Measurements from ENCODE around the gene IL1F10.

IL1F10 gene

GRCh38 chr2:113064898-113065297 is 2.9 kb upstream of the IL1F10 start:
- Histone ChIP-seq H4K20me1 (ENCODE audit: insufficient read depth, low read length) (no peaks in the 10 kb centered on the region), H3K27me3 (ENCODE audit: low read depth, low read length) (no peaks in the 10 kb centered on the region), H3K4me2 (ENCODE audit: low read length) (no peak overlapping the region), H3K79me2 (ENCODE audit: low read length) (no peaks in the 10 kb centered on the region), H3K9me3 (ENCODE audit: insufficient read depth, low read length) (no peaks in the 10 kb centered on the region), H2AFZ (ENCODE audit: low read depth, low read length) (no peak overlapping the region), H3K27ac (ENCODE audit: low read length) (no peak overlapping the region), H3K4me3 (ENCODE audit: low read length) (no peak overlapping the region), H3K4me1 (ENCODE audit: low read length) (no peaks in the 10 kb centered on the region), H3K36me3 (replicated peaks; ENCODE audit: low read depth, low read length) (no peaks in the 10 kb centered on the region), H3K9ac (ENCODE audit: low read length) (no peak overlapping the region)
- TF ChIP-seq EZH2phosphoT487 (IDR thresholded peaks at IDR 0.05; ENCODE audit: low read depth) (no peak), CTCF (IDR thresholded peaks at IDR 0.05; ENCODE audit: low read depth, low read length) (no peak)

- Histone ChIP-seq H4K20me1 (ENCODE audit: insufficient read depth, low read length) (no peaks in the 10 kb centered on the region), H3K9ac (ENCODE audit: low read length) (no peak overlapping the region), H3K4me1 (ENCODE audit: low read length) (no peaks in the 10 kb centered on the region), H3K9me3 (ENCODE audit: insufficient read depth, low read length) (no peaks in the 10 kb centered on the region), H3K4me3 (ENCODE audit: low read length) (no peak overlapping the region), H3K79me2 (ENCODE audit: low read length) (no peaks in the 10 kb centered on the region), H3K27ac (ENCODE audit: low read length) (no peak overlapping the region), H3K27me3 (ENCODE audit: low read depth, low read length) (no peaks in the 10 kb centered on the region), H2AFZ (ENCODE audit: low read depth, low read length) (no peak overlapping the region), H3K36me3 (replicated peaks; ENCODE audit: low read depth, low read length) (no peaks in the 10 kb centered on the region), H3K4me2 (ENCODE audit: low read length) (no peak overlapping the region)
- TF ChIP-seq EZH2phosphoT487 (IDR thresholded peaks at IDR 0.05; ENCODE audit: low read depth) = no peak
- no peak for TF ChIP-seq CTCF (IDR thresholded peaks at IDR 0.05; ENCODE audit: low read depth, low read length)
Measured at GRCh38 chr2:113068249-113068648, 479 bp downstream of the IL1F10 start.

- TF ChIP-seq EZH2phosphoT487 (IDR thresholded peaks at IDR 0.05; ENCODE audit: low read depth) (no peak), CTCF (IDR thresholded peaks at IDR 0.05; ENCODE audit: low read depth, low read length) (no peak)
- H3K9me3 ChIP-seq (ENCODE audit: insufficient read depth, low read length) = no peaks in the 10 kb centered on the region
- no peak overlapping the region for H3K4me3 ChIP-seq (ENCODE audit: low read length)
- H2AFZ ChIP-seq (ENCODE audit: low read depth, low read length) = no peak overlapping the region
- no peaks in the 10 kb centered on the region for H3K27me3 ChIP-seq (ENCODE audit: low read depth, low read length)
- H3K4me1 ChIP-seq (ENCODE audit: low read length) = no peaks in the 10 kb centered on the region
- H4K20me1 ChIP-seq (ENCODE audit: insufficient read depth, low read length) = no peaks in the 10 kb centered on the region
- H3K9ac ChIP-seq (ENCODE audit: low read length) = no peak overlapping the region
- no peak overlapping the region for H3K27ac ChIP-seq (ENCODE audit: low read length)
- no peak overlapping the region for H3K4me2 ChIP-seq (ENCODE audit: low read length)
- H3K36me3 ChIP-seq (replicated peaks; ENCODE audit: low read depth, low read length) = no peaks in the 10 kb centered on the region
- H3K79me2 ChIP-seq (ENCODE audit: low read length) = no peaks in the 10 kb centered on the region
Measured at GRCh38 chr2:113068706-113069485, 1.1 kb downstream of the IL1F10 start.

GRCh38 chr2:113069676-113070605 is 2.2 kb downstream of the IL1F10 start:
- H3K4me3 ChIP-seq (ENCODE audit: low read length) = no peak overlapping the region
- no peaks in the 10 kb centered on the region for H3K36me3 ChIP-seq (replicated peaks; ENCODE audit: low read depth, low read length)
- no peak overlapping the region for H3K4me2 ChIP-seq (ENCODE audit: low read length)
- no peak overlapping the region for H3K27ac ChIP-seq (ENCODE audit: low read length)
- no peak overlapping the region for H2AFZ ChIP-seq (ENCODE audit: low read depth, low read length)
- H3K79me2 ChIP-seq (ENCODE audit: low read length) = no peaks in the 10 kb centered on the region
- H3K9ac ChIP-seq (ENCODE audit: low read length) = no peak overlapping the region
- H3K4me1 ChIP-seq (ENCODE audit: low read length) = no peaks in the 10 kb centered on the region
- H3K27me3 ChIP-seq (ENCODE audit: low read depth, low read length) = no peaks in the 10 kb centered on the region
- TF ChIP-seq CTCF (IDR thresholded peaks at IDR 0.05; ENCODE audit: low read depth, low read length) = no peak
- no peak for TF ChIP-seq EZH2phosphoT487 (IDR thresholded peaks at IDR 0.05; ENCODE audit: low read depth)
- no peaks in the 10 kb centered on the region for H3K9me3 ChIP-seq (ENCODE audit: insufficient read depth, low read length)
- no peaks in the 10 kb centered on the region for H4K20me1 ChIP-seq (ENCODE audit: insufficient read depth, low read length)

All from OCI-LY3 (cell line).